ENCODE results near the gene RPS8.

- TF ChIP-seq CTCF (IDR thresholded peaks at IDR 0.05) (no peak), REST (IDR thresholded peaks at IDR 0.05; ENCODE audit: insufficient read depth in 1 of 2, low read depth in 2 of 2, low read length in 1 of 2) (no peak; a peak in 1 of 4 replicates), POLR2AphosphoS5 (IDR thresholded peaks at IDR 0.05; ENCODE audit: low read depth, low read length) (no peak), TCF7L2 (IDR thresholded peaks at IDR 0.05; ENCODE audit: low read depth, low read length) (no peak)
Measured at GRCh38 chr1:44776730-44777068, 1.4 kb downstream of the RPS8 start.

Data from Panc1 (cell line).